ENCODE measurements around the gene NFAM1.
A peak's percentile ranks its signal among the peaks of the same experiment; 100 is the strongest.

Gene NFAM1

DNA sequence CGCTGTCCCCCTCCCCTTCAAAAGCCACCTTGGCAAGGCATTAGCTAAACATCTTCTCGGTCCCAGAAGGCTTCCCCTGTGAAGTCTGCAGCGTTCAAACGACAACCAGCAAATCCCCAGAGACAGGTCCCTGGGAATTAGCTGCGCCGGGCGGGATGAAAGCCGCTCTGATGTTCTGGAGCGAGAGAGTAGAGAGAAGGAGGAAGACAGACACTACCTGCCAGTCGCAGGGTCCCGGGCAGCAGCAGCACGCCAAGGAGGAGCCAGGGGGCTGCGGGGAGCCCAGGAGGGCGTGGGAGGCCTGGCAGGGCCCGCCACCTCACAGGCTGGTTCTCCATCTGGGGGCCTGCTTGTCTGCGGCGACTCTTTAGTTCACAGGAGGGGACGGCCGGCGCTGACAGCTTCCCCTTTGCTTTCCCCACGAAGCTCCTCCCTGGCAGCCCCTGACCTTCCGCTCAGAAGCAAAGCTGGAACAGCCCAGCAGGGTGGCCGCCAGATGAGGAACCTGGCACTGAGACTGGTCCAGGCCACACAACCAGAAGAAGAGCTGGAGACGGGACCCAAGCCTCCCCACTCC, at the start of gene NFAM1:
Gene NFAM1, minus strand, starts transcription at position 384 of the 577 bp plus-strand sequence. Its CDS starts 46 bp downstream, at position 338.
- DNase-seq (ENCODE audit: low read depth): no peak

DNA sequence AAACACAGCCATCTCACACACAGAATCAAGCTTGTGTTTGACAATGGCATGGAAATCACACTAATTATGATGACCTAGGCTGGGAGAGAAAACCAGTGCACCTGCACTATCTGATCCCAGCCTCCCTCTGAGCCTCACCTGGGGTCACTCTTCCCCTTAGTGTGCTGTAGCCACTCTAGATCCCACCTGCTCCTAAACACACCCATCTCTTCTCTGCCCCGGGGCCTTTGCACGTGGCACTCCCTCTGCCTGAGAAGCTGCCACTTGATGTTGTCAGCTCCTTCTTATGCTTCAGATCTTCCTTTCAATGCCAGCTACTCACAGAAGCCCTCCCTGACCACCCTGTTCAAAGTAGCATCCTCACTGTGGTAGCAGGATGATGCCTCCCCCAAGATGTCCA, 42.9 kb upstream of the NFAM1 start:
- DNase-seq (ENCODE audit: low read depth): no peak

GRCh38 chr22:42473484-42474193, 41.4 kb upstream of the NFAM1 start:
- DNase-seq (ENCODE audit: low read depth): peak; percentile 12

- no peak for DNase-seq (ENCODE audit: low read depth)
Observed at GRCh38 chr22:42472671-42473070, 40.5 kb upstream of the NFAM1 start.

DNA sequence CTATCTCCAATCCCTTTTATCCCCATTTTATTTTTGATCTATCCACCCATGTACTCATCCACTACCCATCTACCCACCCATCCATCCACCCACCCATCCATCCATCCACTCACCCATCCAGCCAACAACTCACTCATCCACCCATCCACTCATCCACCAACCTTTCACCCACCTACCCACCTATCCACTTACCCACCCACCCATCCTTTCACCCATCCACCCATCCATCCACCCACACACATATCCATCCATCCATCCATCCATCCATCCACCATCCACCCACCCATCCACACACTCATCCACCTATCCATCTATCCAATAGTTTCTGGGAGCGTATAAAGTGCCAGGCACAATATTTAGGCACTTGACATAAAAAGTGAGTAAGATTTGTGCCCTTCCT, 39.2 kb upstream of the NFAM1 start:
- DNase-seq (ENCODE audit: low read depth): no peak

- DNase-seq (ENCODE audit: low read depth): no peak
Observed at GRCh38 chr22:42470366-42471082, 38.3 kb upstream of the NFAM1 start.

DNA sequence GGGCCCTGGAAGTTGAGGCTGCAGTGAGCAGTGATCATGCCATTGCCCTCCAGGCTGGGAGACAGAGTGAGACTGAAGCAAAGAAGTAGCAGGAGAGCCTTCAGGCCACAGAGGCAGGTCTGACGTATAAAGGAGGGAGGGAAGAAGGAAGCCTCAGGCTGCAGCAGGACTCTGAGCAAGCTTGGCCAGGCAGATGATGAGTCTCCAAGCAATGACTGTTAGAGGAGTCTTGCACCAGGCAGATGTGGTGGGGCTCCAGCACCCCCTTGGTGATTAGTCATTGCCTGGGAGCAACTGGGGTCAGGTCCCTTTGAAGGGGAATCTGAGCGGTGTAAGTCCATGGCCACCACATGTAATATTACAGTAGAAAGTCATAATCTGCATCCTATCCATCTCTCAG, 36.6 kb upstream of the NFAM1 start:
- no peak for DNase-seq (ENCODE audit: low read depth)

GRCh38 chr22:42462016-42462415, 29.8 kb upstream of the NFAM1 start:
- no peak for DNase-seq (ENCODE audit: low read depth)

- no peak for DNase-seq (ENCODE audit: low read depth)
Observed at GRCh38 chr22:42461511-42461910, 29.3 kb upstream of the NFAM1 start.

GRCh38 chr22:42459287-42460063, 27.3 kb upstream of the NFAM1 start:
- DNase-seq (ENCODE audit: low read depth): no peak

DNA sequence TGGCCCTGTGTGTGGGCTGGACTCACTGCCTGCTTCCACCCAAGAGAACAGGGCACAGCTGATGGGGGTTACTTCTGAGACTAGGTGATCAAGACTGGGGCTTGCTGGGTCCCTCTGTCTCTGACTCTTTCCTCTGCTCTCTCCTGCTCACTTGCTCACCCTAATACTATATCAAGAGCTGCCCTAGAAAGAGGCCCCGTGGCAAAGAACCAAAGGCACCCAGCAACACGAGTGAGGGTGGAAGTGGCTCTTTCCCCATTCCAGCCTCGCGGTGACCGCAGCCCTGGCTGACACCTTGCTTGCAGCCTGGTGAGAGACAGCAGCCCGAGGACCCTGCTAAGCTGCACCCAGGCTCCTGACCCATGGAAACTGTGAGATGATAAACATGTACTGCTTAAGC, 20.7 kb upstream of the NFAM1 start:
- DNase-seq (ENCODE audit: low read depth): no peak

- DNase-seq (ENCODE audit: low read depth): no peak
Observed at GRCh38 chr22:42452456-42452855, 20.3 kb upstream of the NFAM1 start.

DNA sequence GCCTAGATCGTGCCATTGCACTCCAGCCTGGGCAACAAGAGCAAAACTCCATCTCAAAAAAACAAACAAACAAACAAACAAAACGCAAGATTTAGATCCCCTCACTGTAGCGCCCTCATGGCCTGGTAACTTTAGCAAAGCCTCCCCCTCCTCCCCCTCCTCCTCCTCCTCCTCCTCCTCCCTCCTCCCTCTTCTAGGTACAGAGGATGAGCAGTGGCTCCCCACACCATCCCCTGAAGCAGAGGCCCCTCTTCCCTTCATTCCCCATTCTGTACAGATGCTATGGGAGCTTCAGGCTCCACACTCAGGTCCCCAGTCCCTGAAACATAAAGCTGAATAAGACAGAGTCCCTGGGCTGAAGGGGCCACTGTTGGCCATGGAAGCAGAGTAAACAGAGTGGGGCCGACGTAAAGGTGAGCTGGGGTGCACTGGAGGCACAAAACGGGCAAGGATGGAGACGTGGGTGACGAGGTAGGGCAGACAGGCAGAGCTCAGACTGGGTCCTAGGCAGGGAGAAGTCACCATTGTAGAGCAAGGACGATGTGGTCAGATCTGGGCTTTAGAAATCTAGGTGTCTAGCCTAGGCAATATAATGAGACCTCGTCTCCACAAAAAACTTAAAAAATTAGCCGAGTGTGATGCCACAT, 19.4 kb upstream of the NFAM1 start:
- no peak for DNase-seq (ENCODE audit: low read depth)

DNA sequence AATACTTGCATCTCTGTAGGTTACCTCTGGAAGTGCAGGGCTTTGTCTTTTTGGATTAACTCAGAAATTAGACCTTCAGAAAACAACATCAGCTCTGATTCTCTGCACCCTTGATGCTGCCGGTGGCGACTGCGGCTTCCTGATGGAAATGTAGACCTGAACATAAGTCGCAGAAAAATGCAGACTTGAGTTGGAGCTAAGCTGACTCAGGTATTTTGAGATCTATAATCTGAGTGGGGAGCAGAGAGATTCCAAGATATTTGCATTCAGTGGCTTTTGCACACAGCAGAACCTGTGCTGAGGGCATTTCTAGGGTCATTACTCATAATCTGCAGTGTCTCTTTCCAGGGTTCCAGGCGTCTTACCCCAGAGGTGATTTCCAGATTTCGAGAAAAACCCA, 18.7 kb upstream of the NFAM1 start:
- no peak for DNase-seq (ENCODE audit: low read depth)

GRCh38 chr22:42446151-42446550, 13.9 kb upstream of the NFAM1 start:
- no peak for DNase-seq (ENCODE audit: low read depth)

DNA sequence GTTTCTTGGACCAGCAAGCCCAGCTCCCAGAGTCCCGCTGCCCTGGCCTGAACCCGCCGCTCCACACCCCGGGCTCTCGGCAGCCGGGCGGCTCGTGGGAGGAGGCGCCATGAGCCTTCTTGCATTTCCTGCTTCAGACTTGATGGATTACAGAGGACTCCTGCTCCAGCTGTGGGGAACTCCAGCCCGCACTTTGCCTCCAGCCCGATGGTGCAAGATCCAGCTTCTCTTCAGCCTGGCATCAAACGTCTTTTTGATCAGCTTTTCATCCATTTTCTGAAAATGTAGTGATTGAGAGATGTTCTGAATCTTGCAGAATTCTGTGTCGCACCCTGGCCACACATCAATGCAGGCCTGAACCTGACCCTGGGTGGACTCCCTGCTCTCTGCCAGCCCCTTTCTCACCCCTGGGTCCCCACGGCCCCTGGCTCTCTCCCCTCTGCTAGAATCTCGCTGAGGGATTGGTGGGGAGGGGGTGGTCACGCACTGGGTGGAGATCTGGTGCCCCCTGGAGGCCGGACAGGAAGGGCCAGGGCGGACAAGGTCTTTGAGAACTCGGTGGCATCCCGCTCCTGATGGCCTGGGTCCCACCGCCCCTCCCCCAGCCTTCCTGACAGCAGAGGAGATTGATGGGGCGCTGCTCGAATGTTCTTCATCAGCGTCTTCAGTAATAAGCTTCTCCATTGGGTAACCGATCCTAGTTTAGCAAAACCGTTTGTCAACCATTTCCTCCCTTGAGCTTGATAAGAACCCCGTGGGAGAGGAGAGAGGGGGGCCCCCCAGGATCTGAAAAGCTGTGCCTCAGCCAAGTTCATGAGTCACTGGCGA, 12.1 kb upstream of the NFAM1 start:
- DNase-seq (ENCODE audit: low read depth): peak; percentile 38

DNA sequence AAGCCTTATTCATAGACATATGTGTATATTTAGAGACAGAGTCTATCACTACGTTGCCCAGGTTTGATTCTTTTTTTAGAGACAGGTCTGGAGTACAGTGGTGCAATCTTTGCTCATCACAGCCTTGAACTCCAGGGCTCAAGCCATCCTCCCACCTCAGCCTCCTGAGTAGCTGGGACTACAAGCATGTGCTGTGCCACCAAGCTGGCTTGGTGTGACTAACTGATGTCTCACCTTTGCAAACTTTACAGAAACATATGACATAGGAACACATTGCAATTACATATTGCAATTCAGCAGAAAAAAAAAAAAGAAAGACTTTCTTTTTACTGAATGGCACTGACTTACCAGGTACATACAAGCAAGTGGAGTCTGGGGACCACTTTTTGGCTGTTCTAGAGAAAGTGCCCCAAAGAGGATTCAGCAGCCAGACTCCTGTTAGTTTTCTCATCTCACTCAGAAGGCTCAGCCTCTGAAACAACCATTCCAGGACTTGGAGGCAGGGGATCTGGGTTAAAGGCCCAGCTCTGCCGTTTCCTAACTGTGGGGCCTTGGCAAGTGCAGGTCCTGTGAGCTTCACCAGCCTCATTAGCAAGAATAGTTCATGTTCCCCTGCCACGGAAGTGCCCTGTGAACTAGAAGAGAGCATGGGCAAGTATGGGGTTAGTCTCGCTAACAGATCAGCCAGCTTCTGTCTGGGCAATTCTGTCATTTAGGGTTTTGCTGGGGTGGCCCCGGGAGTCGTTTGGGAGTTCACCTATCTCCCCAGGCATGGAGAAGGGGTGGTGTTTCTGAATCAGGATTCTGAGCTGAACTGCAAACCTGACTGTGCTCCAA, 11.3 kb upstream of the NFAM1 start:
- no peak for DNase-seq (ENCODE audit: low read depth)

DNA sequence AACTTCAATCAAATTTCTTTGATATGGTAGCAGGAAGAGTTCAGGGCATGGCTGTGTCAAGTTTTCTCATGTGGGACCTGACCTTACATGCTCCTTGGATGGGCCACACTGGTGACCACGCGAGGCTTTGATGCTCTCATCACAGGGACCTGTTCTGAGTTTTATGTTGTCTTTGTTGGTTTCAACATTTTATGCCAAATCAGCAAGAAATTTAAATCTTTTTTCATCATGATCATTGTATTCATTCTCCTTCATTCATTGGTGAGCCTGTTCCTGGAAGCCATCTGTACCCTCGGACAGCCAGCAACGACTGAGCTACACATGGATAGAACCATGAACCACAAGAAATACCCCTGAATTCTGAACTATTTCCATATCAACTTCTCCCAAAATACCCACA, 10.5 kb upstream of the NFAM1 start:
- no peak for DNase-seq (ENCODE audit: low read depth)

GRCh38 chr22:42440728-42441127, 8.5 kb upstream of the NFAM1 start:
- no peak for DNase-seq (ENCODE audit: low read depth)

All from HS-27A (cell line).